Nephron progenitor cell (in vitro differentiated cells): ENCODE data around the gene ZFTA.
A peak's percentile ranks its signal among the peaks of the same experiment; 100 is the strongest.
"Not testable (repeated sequence)": the region's sequence is repeated elsewhere in the genome, so short reads cannot be mapped to it uniquely, and the experiment has no call there.

Experiments
- DNase-seq: peaks from one replicate; pipeline ENCODE4 v3.0.0; 2021
- H3K27ac Mint-ChIP-seq: 2 replicates; pipeline ENCODE4 v1.8.0; 2021; ENCODE audit warnings: mild to moderate bottlenecking, moderate library complexity, mixed read lengths
- H3K27me3 Mint-ChIP-seq: 2 replicates; pipeline ENCODE4 v1.8.0; 2021; ENCODE audit warnings: mild to moderate bottlenecking, low read depth, mixed read lengths; ENCODE audit not compliant: poor library complexity
- H3K36me3 Mint-ChIP-seq: 2 replicates; pipeline ENCODE4 v1.8.0; 2021; ENCODE audit warnings: low read depth, mixed read lengths
- H3K4me1 Mint-ChIP-seq: 2 replicates; pipeline ENCODE4 v1.8.0; 2021; ENCODE audit warnings: mixed read lengths
- H3K4me3 Mint-ChIP-seq: 2 replicates; pipeline ENCODE4 v1.8.0; 2021; ENCODE audit warnings: mild to moderate bottlenecking, moderate library complexity, mixed read lengths
- H3K9me3 Mint-ChIP-seq: 2 replicates; pipeline ENCODE4 v1.8.0; 2021; ENCODE audit warnings: mild to moderate bottlenecking, moderate library complexity, mixed read lengths
- CTCF ChIP-seq: fragments of 200-600 bp; sonication (generic); IDR thresholded peaks from 2 replicates; pipeline ENCODE4 v1.5.0; 2021; ENCODE audit warnings: antibody characterized with exemption

The ZFTA gene

DNA sequence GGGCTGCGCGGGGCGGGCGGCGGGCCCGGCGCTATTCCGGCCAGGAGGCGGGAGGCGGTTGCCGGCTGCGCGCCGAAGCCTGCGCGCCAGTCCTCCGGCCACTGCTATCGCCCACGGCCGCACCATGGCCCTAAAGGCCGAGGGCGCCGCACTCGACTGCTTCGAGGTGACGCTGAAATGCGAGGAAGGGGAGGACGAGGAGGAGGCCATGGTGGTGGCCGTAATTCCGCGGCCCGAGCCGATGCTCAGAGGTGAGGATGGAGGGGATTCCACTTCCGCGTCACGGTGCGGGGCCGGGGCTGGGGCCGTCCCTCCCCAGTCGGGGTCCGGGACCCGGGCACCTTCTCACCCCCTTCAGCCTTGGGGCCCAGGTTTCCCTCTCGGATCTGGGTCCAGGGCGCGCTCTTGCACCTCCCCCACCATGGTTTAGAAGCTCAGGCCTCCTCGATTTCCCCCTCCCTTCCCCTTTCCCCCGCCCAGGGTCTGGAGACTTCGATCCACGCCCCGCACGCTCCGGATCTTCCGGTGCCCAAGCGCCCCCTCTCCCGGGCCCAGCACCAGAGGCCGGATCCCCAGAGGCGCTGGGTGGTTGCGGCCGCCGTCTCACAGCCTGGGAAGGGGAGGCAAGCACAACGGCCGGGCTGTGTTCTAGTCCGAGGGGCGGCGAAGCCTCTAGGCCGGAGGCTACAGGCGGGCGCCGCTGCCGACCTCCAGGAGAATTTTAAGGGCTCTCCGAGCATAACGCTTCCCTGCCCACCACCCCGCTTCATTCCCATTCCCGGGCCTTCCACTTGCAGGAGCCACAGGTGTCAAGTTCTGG is 45.2 kb upstream of the ZFTA start:
- peaks cover 39% of the 10 kb centered on the region for H3K36me3 Mint-ChIP-seq
- peaks cover 41% of the 10 kb centered on the region for H3K4me1 Mint-ChIP-seq
- no peak overlapping the region for H3K27ac Mint-ChIP-seq
- no peaks in the 10 kb centered on the region for H3K9me3 Mint-ChIP-seq
- TF ChIP-seq CTCF = no peak
- H3K4me3 Mint-ChIP-seq = peak overlapping the region; percentile 91
- DNase-seq = peak; percentile 62
- H3K27me3 Mint-ChIP-seq = no peaks in the 10 kb centered on the region

DNA sequence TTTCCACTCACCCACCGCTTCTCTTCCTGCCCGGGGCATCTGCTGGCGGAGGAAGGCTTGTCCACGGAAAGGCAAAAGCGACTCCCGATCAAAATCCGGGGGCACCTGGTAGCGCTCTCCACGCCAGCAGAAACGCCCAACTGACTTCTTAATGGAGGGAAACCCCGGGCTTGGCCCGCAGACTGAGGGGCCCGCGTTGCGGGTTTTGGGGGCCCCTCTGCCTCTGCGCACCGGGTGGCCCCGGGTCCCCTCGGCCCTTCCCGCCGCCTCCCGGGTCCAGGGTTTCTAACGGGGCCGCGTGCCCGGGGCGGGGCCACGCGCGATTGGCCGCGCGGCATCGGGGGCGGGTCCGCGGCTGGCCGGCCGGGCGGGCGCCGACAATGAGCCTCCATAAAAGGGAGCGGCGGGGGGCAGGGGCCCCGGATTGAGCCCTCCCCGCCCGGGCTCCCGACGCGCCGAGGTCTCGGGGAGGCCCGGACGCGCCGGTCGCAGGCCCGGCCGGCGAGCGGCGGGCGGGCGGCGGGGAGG is 44.5 kb upstream of the ZFTA start, which contains the start of gene SPINDOC:
SPINDOC (plus strand) TSS at position 422 of the 528 bp plus-strand sequence. CDS start 231 bp downstream, outside the sequence.
- TF ChIP-seq CTCF = no peak
- H3K27me3 Mint-ChIP-seq = no peaks in the 10 kb centered on the region
- peak within 1 kb of the TSS; percentile 91 for H3K4me3 Mint-ChIP-seq
- peaks cover 32% of the 10 kb centered on the region for H3K36me3 Mint-ChIP-seq
- no peaks in the 10 kb centered on the region for H3K9me3 Mint-ChIP-seq
- peak; percentile 81 for DNase-seq
- no peak within 1 kb of the TSS for H3K27ac Mint-ChIP-seq
- H3K4me1 Mint-ChIP-seq = peaks cover 41% of the 10 kb centered on the region

GRCh38 chr11:63811522-63811921 is 42.9 kb upstream of the ZFTA start:
- Mint-ChIP-seq H3K27ac (no peak overlapping the region), H3K27me3 (no peaks in the 10 kb centered on the region), H3K9me3 (no peaks in the 10 kb centered on the region), H3K4me3 (peak overlapping the region; percentile 45), H3K4me1 (peaks cover 41% of the 10 kb centered on the region), H3K36me3 (peaks cover 18% of the 10 kb centered on the region)
- no peak for DNase-seq
- TF ChIP-seq CTCF = no peak

DNA sequence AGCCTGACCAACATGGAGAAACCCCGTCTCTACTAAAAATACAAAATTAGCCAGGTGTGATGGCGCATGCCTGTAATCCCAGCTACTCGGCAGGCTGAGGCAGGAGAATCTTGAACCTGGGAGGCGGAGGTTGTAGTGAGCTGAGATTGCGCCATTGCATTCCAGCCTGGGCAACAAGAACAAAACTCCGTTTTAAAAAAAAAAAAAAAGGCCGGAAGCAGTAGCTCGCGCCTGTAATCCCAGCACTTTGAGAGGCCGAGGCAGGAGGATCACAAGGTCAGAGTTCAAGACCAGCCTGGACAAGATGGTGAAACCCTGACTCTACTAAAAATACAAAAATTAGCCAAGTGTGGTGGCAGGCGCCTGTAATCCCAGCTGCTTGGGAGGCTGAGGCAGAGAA is 41.8 kb upstream of the ZFTA start:
- H3K9me3 Mint-ChIP-seq, H3K4me3 Mint-ChIP-seq, H3K27me3 Mint-ChIP-seq, DNase-seq, H3K36me3 Mint-ChIP-seq, H3K27ac Mint-ChIP-seq: not testable (repeated sequence)
- peaks cover 30% of the 10 kb centered on the region for H3K4me1 Mint-ChIP-seq

- H3K36me3 Mint-ChIP-seq = peaks cover 5% of the 10 kb centered on the region
- no peak for DNase-seq
- peaks cover 9% of the 10 kb centered on the region for H3K4me1 Mint-ChIP-seq
- H3K9me3 Mint-ChIP-seq = peaks cover 5% of the 10 kb centered on the region
- H3K27ac Mint-ChIP-seq = peak overlapping the region; percentile 19
- peaks cover 6% of the 10 kb centered on the region for H3K27me3 Mint-ChIP-seq
- no peak overlapping the region for H3K4me3 Mint-ChIP-seq
- TF ChIP-seq CTCF = no peak
Observed at GRCh38 chr11:63805844-63806415, 37.4 kb upstream of the ZFTA start.

- Mint-ChIP-seq H3K9me3 (peaks cover 5% of the 10 kb centered on the region), H3K4me3 (no peak overlapping the region), H3K27me3 (peaks cover 20% of the 10 kb centered on the region), H3K27ac (no peak overlapping the region), H3K36me3 (peaks cover 5% of the 10 kb centered on the region), H3K4me1 (peaks cover 9% of the 10 kb centered on the region)
- no peak for TF ChIP-seq CTCF
- no peak for DNase-seq
Observed at GRCh38 chr11:63804259-63804658, 35.7 kb upstream of the ZFTA start.
